ENCODE measurements around the gene FBXL3. TPM values are rescaled to one million over a fixed set of nuclear protein-coding genes. Genes with fewer than 3 reads are reported as not detected.

The FBXL3 gene
- total RNA-seq, 6 experiments from 2014 or later, result 13.6 to 31.4 (median 19.7) TPM

DNA sequence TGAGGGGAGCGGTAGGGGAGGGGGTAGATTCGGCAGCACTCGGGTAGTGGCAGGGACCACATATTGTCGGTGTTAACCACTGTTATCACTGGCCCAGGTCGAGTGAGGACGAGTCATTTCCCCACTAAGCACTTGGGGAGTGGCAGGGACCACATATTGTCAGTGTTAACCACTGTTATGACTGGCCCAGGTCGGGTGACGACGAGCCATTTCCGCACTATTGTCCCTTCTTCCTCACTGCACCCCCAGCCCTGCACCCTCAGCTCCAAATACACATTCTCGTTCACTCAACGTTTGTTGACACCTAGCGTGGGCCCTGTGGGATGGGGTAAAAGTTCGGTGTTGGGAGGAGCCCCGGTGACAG lies 35.5 kb downstream of the FBXL3 start:
- H3K4me1 ChIP-seq, result peaks cover 0 to 11% (median 0%) of the 10 kb centered on the region in 4 donors
- no peaks in the 10 kb centered on the region for H3K9me3 ChIP-seq
- TF ChIP-seq, protein P1, sequence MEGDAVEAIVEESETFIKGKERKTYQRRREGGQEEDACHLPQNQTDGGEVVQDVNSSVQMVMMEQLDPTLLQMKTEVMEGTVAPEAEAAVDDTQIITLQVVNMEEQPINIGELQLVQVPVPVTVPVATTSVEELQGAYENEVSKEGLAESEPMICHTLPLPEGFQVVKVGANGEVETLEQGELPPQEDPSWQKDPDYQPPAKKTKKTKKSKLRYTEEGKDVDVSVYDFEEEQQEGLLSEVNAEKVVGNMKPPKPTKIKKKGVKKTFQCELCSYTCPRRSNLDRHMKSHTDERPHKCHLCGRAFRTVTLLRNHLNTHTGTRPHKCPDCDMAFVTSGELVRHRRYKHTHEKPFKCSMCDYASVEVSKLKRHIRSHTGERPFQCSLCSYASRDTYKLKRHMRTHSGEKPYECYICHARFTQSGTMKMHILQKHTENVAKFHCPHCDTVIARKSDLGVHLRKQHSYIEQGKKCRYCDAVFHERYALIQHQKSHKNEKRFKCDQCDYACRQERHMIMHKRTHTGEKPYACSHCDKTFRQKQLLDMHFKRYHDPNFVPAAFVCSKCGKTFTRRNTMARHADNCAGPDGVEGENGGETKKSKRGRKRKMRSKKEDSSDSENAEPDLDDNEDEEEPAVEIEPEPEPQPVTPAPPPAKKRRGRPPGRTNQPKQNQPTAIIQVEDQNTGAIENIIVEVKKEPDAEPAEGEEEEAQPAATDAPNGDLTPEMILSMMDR (IDR thresholded peaks at IDR 0.05), result no peak
- TF ChIP-seq POLR2A (IDR thresholded peaks at IDR 0.05), result no peak
- intact Hi-C loops (cut with DNase I), result no loop called here
- H3K4me3 ChIP-seq, result peak overlapping the region; percentile 78 to 86 (median 81)
- no peaks in the 10 kb centered on the region for H3K27me3 ChIP-seq
- 30% methylated on average over 8 of the region's 15 CpGs for WGBS (ENCODE audit: insufficient coverage, low coverage, low lambda C conversion rate, missing lambda C conversion rate)
- DNase-seq, result no peak
- peak overlapping the region; percentile 88 to 93 (median 92) for H3K27ac ChIP-seq
- peak; percentile 9 to 33 (median 30) for ATAC-seq
- peaks cover 0 to 6% (median 0%) of the 10 kb centered on the region in 4 donors for H3K36me3 ChIP-seq

DNA sequence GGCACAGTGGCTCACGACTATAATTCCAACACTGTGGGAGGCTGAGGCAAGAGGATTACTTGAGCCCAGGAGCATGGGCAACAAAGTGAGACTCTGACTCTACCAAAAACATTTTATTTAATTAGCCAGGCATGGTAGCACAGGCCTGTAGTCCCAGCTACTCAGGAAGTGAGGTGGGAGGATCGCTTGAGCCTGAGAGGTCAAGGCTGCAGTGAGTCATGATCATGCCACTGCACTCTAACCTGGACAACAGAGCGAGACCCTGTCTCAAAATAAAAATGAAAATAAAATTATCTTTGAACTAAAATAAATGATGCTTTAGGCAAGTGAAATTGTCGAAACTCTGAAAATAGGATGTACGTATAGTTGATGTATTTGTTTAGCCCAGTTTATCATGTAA lies 43.3 kb downstream of the FBXL3 start:
- intact Hi-C loops (cut with DNase I), result no loop called here
- Histone ChIP-seq H3K36me3 (no peaks in the 10 kb centered on the region), H3K4me1 (peaks cover 0 to 8% (median 0%) of the 10 kb centered on the region in 4 donors), H3K27me3 (no peaks in the 10 kb centered on the region), H3K4me3 (no peak overlapping the region), H3K27ac (no peak overlapping the region), H3K9me3 (no peaks in the 10 kb centered on the region)
- 79% methylated on average over 5 of the region's 5 CpGs for WGBS (ENCODE audit: insufficient coverage, low coverage, low lambda C conversion rate, missing lambda C conversion rate)
- ATAC-seq (no peak), DNase-seq (no peak)
- TF ChIP-seq, protein P1 (IDR thresholded peaks at IDR 0.05), result no peak
- TF ChIP-seq POLR2A (IDR thresholded peaks at IDR 0.05), result no peak

DNA sequence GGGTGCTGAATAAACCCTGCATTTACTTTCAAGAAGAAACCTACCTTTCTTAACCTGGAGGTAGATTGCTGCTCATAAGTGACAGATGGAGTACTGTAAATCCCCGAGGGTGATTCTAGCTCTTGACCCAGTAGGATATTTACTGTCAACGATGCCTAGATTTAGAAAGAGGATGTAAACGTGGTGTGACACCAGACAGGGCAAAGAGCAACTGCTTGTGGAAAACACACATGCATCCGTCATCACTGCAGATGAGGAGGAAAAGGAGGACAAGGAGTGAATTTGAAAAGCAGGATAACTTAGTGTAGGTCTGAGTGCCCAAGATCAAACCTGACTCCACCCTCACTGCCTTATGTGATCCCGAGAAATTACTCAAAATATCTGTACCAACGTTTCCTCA lies 44.9 kb downstream of the FBXL3 start:
- H3K4me1 ChIP-seq, result peaks cover 0 to 8% (median 0%) of the 10 kb centered on the region in 4 donors
- DNase-seq, result no peak
- H3K4me3 ChIP-seq, result no peak overlapping the region
- ATAC-seq, result no peak
- TF ChIP-seq, protein P1 (IDR thresholded peaks at IDR 0.05), result no peak
- no peak for TF ChIP-seq POLR2A (IDR thresholded peaks at IDR 0.05)
- 31% methylated on average over 6 of the region's 6 CpGs for WGBS (ENCODE audit: insufficient coverage, low coverage, low lambda C conversion rate, missing lambda C conversion rate)
- H3K27ac ChIP-seq, result no peak overlapping the region
- no peaks in the 10 kb centered on the region for H3K27me3 ChIP-seq
- H3K36me3 ChIP-seq, result no peaks in the 10 kb centered on the region
- intact Hi-C loops (cut with DNase I), result no loop called here
- H3K9me3 ChIP-seq, result no peaks in the 10 kb centered on the region

DNA sequence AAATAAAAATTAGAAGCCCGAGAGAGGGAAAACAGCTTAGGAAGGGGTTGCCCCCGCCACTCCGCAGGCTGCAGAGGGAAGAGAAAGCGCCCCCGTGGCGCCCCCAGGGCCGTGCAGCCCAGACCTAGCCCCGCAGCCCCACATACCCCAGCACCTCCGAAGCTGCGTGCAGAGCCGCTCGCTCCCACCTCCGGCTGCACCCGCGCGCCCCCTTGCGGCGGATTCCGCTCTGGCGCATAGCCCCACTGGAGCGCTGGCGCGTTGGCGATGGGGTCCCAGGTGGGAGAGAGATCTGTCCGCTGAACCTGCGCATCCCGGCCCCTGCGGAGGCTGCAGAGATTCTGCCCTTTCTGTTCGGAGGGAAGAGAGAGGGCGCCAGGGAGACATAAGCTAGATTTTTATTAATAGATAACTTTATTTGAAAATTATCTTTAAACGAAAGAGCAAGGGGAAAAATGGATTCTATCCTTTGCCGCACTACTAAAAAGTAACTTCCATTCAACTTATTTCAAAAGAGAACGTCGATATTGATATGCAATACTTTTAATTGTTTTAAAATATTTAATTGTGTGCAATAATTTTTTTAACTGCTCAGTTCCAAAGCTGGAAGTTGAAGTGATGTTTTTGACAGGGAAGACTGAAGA lies 46.8 kb downstream of the FBXL3 start:
- Histone ChIP-seq H3K36me3 (no peaks in the 10 kb centered on the region), H3K4me3 (peak overlapping the region in 2 of 3 donors; percentile 19 to 25), H3K27ac (no peak overlapping the region), H3K9me3 (no peaks in the 10 kb centered on the region), H3K4me1 (peaks cover 0 to 8% (median 0%) of the 10 kb centered on the region in 4 donors), H3K27me3 (no peaks in the 10 kb centered on the region)
- intact Hi-C loops (cut with DNase I), result no loop called here
- ATAC-seq, result peak; percentile 98 to 100 (median 100)
- peak; percentile 81 to 87 (median 86) for DNase-seq
- WGBS (ENCODE audit: insufficient coverage, low coverage, low lambda C conversion rate, missing lambda C conversion rate), result 5% methylated on average over 22 of the region's 34 CpGs
- no peak for TF ChIP-seq POLR2A (IDR thresholded peaks at IDR 0.05)
- TF ChIP-seq, protein P1 (IDR thresholded peaks at IDR 0.05), result peak; percentile 71 to 98 (median 96)

Data from right lobe of liver (tissue), 6 donors.